GM19467 (cell line): Measurements from ENCODE around the gene TMEM131L.

Experiments
- ATAC-seq: cut with Tn5 transposase; IDR thresholded peaks from one replicate; pipeline ENCODE4 v1.9.1; 2021; ENCODE audit warnings: mild to moderate bottlenecking, moderate library complexity; ENCODE audit not compliant: unreplicated experiment

The TMEM131L gene

GRCh38 chr4:153474251-153474650 lies 8.1 kb downstream of the TMEM131L start:
- ATAC-seq = no peak

DNA sequence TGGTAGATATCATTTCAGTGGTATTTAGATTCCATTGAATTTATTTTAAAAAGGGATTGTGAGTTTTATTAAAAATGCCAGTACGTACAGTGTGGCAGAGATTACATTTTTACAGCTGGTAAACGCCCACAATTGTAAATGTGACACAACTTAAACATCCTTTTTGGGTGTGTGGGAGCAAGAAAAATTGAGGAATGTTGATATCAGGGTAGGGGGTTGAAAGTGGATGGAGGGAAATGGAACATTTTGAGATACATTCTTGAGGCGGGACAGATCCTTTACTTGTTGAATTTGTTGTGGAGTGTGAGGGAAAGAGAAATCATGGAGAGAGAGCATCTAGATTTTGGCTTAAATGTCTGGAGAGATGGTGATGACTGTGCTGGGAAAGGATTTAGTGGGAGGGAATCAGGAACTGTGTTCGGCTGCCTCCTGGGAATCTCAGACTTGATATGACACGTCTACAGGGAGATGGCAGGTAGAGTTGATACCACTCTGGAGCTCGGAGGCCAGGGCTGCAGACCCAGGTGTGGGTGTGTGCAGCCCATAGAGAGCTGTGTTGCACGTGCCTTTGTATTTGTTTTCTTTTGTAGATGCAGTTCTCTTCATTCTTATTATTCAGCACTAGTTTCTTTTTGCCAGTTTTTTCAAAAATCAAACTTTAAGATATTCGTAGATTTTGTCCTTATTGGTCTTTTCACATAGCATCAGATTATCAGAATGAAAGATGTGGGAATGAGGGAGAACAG lies 10.8 kb downstream of the TMEM131L start:
- no peak for ATAC-seq

GRCh38 chr4:153479101-153479500 lies 12.9 kb downstream of the TMEM131L start:
- ATAC-seq = no peak

GRCh38 chr4:153480704-153481103 lies 14.5 kb downstream of the TMEM131L start:
- no peak for ATAC-seq

GRCh38 chr4:153481478-153481877 lies 15.3 kb downstream of the TMEM131L start:
- no peak for ATAC-seq

- ATAC-seq = no peak
Observed at GRCh38 chr4:153483432-153484418, 17.6 kb downstream of the TMEM131L start.

GRCh38 chr4:153485359-153485758 lies 19.2 kb downstream of the TMEM131L start:
- no peak for ATAC-seq

DNA sequence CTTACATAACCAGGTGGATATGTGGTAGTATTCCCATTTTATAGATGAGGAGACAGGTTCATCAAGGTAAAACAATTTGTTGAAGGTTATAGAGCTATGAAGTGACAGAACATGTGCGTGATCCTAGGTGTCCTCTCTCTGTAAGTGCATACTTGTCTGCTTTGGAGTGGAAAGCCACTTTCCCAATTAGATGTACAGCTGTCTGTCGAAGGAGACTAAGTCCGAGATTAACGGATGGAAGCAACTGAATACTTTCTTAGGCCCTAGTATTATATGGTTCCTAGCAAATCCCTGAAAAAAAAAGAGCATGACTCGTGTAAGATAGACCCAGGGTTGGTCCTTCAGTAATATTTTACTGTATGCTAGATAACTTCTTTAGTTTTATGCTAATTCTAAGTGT lies 19.7 kb downstream of the TMEM131L start:
- no peak for ATAC-seq

- no peak for ATAC-seq
Observed at GRCh38 chr4:153486281-153487151, 20.4 kb downstream of the TMEM131L start.

- ATAC-seq = peak; percentile 38
Observed at GRCh38 chr4:153488006-153488891, 22.1 kb downstream of the TMEM131L start.

DNA sequence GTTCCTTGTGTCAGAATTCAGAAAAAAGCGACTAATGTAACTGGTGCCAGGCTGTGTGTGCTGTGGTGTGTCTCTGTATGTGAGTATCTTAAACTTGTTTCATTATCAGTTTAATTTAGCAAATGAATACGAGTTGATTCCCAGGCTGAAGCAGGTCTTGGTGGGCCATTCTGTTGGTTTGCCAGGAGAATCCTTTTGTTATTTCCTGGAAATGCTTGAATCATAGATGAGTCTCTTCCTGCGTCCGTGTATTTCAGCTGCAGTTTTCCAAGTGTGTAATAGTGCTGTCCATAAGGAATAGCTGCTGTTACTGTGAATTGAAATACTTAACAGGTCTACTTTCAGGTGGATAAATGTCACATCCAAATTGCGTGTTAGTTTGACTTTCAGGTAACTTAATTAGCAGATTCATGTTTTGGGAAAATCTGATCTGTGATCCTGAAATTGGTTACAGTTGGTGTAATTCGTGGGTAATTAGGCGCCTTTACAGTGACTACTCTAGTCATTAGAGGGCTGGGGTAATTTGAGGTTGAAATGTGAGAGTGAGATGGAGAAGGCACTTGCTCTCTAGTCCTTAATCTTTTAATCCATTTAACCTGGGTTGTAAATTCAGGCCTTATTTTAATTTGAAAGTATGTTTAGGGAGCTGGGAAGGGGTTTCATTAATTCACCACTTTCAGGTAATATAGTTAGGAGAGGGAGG lies 23.8 kb downstream of the TMEM131L start:
- ATAC-seq = no peak

DNA sequence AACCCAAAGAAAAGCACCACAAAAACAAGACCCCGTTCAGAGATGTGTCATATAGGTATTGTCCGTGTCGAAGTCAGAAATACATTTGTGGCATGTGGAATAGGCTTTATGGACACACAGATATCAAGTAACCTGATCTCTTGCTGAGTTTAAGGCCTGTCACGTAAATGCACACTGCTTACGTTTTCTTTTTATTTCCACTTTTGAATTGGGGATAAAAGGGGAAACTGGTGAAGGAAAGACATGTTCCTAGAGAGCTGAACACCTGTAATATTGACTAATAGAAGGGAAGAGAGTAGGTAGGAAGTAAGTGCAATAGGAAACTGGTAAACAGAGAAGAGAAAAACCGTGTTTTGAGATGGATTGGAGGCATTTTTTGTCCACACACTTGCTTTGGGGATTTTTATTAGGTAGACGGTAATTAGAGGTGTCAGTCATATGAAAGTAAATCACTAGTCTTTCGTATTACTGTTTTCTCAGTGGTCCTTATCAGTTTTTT lies 24.9 kb downstream of the TMEM131L start:
- ATAC-seq = no peak

DNA sequence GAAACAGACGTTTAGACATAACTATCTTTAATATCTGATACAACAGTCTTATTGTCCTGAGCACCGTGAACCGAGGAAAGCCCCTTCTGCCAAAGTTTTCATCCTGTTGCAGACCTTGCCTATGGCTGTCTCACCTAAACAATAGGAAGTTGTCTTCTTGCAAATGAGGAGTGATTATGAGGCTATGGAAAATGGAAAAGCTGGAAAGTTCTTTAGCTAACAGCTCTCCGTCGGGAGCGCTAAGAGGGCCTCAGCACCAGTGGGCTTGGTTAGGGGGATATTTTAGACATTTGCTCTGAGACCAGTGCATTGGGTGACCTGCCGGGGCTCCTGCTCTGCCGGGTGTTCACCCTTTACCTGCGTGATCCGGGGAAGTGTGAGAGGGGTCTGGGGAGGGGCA lies 28.4 kb downstream of the TMEM131L start:
- ATAC-seq = no peak

DNA sequence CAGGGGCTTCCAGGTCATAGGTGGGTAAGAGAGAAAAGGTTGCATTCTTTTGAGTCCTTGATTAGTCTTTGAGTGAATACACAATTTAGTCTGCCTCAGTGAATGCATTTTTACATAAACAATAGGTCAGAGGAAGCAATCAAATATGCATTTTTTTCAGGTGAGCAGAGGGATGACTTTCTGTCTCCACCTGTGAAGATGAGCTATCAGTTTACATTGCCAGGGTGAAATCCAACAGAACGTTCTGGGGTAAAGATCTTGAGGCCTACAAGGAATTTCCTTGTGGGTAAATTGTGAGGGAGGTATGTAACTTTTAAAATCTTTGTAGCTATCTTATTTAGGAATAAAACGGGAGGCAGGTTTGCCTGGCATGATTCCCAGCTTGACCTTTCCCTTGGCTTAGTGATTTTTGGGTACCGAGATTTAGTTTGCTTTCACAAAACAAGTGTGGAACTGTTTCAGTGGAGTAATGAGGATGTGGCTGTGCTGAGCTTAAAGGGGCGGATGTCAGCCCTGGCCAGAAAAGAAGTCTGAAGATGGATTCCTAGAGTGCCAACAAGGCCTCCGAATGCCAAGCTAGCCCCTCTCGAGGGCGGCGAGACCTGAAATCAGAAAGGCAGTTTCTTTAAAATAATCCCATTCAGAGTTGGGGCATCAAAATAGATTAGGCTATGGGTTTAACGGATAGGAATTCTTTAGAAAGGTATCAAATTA lies 29.5 kb downstream of the TMEM131L start:
- no peak for ATAC-seq

DNA sequence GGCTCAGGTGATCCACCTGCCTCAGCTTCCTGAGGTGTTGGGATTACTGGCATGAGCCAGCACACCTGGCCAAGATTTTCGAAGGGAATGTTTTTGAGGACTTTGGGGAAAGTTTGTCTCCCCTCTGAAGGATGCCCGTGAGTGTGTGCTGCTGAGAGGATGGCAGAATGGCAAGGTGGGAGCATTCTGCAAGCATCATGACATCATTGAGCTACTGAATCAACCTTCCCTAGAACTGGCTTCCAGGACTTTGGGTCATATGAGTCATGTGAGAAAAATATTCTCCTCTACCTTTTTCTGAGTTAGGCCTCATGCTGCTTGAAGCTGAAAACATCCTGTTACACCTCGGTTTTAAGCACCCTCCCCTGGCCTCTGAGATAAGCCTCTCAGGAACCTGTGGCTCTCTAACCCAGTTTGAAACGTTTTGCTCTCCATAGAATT lies 31.0 kb downstream of the TMEM131L start:
- no peak for ATAC-seq

DNA sequence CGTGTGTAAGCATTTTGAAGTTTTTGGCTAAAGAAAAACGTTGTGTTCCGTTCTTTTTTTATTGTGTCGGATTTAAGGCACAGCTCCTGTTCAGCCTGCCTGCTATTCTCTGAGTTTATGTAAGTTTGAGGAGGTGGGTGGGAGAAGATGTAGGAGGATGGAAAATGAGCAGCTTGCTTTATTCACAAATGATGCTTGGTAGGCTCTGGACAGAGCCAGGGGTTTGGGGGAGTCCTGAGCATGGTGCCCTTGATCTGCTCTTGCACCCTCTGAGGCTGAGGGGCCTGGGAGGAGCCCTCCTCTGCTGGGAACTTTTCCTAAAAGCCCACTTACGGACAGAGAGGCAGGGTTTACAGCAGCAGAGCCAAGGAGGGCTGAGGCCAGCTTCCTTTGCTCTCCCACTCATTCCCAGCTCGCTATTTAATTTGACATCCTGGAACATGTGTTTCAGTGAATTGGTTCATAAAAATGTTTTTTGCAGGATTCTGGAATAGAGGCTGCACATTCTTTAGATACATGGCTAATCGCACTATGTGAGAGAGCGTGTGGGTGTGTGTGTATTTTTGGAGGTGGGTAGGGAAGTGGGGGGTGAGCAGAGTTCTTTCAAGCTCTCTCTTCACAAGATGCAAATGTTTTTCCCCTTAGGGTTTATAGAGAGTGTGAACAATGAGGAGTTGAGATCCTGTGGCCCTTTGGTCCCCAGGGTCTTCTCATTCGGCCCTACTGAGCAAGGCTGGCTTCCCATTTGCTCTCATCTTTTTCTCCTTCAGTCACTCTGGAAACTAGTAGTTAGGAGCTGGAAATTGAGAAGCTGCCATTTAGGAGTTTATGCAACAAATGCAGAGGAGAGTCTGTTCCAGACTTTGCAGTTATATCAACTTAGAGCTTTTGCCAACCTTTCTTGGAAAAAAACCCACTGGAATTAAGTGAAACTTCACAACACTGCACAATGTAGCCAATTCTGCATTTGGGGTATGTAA lies 32.1 kb downstream of the TMEM131L start:
- ATAC-seq = peak; percentile 50

- ATAC-seq = no peak
Observed at GRCh38 chr4:153499005-153499404, 32.8 kb downstream of the TMEM131L start.
